ENCODE data around the gene CACNA2D4. TPM values are rescaled to one million over a fixed set of nuclear protein-coding genes. Genes with fewer than 3 reads are reported as not detected.

Gene CACNA2D4
- total RNA-seq, 1 donor from 2014 or later = not detected

DNA sequence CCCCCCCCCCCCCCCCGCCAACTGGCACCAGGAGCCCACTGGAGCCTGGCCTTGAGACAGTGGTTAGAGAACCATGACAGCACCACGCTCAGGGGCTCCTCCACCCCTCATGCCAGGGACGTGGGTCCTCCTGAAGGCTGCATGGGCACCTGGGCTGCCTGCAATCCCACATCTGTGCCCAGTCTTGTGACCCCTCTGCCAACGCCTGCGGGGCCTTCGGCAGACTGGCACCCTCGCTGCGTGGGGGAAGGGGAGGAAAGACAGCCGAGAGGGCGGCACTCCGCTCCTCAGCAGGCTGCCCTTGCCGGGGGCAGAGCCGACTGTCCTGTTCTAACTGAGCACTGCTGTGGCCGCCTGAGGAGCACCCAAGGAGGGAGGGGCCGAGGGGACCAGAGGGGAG lies 92.1 kb downstream of the CACNA2D4 start:
- H3K27me3 Mint-ChIP-seq (ENCODE audit: unreplicated experiment) = peaks cover 1% of the 10 kb centered on the region
- no peaks in the 10 kb centered on the region for H3K36me3 Mint-ChIP-seq (ENCODE audit: unreplicated experiment)
- no peak overlapping the region for H3K4me3 Mint-ChIP-seq (ENCODE audit: unreplicated experiment)
- H3K4me1 Mint-ChIP-seq (ENCODE audit: low read depth, unreplicated experiment) = peaks cover 28% of the 10 kb centered on the region
- no peak overlapping the region for H3K27ac Mint-ChIP-seq (ENCODE audit: unreplicated experiment)
- peaks cover 9% of the 10 kb centered on the region for H3K9me3 Mint-ChIP-seq (ENCODE audit: unreplicated experiment)
- TF ChIP-seq, protein P1, sequence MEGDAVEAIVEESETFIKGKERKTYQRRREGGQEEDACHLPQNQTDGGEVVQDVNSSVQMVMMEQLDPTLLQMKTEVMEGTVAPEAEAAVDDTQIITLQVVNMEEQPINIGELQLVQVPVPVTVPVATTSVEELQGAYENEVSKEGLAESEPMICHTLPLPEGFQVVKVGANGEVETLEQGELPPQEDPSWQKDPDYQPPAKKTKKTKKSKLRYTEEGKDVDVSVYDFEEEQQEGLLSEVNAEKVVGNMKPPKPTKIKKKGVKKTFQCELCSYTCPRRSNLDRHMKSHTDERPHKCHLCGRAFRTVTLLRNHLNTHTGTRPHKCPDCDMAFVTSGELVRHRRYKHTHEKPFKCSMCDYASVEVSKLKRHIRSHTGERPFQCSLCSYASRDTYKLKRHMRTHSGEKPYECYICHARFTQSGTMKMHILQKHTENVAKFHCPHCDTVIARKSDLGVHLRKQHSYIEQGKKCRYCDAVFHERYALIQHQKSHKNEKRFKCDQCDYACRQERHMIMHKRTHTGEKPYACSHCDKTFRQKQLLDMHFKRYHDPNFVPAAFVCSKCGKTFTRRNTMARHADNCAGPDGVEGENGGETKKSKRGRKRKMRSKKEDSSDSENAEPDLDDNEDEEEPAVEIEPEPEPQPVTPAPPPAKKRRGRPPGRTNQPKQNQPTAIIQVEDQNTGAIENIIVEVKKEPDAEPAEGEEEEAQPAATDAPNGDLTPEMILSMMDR (IDR thresholded peaks at IDR 0.05; ENCODE audit: partially characterized antibody, unreplicated experiment) = no peak
- no peak for DNase-seq

DNA sequence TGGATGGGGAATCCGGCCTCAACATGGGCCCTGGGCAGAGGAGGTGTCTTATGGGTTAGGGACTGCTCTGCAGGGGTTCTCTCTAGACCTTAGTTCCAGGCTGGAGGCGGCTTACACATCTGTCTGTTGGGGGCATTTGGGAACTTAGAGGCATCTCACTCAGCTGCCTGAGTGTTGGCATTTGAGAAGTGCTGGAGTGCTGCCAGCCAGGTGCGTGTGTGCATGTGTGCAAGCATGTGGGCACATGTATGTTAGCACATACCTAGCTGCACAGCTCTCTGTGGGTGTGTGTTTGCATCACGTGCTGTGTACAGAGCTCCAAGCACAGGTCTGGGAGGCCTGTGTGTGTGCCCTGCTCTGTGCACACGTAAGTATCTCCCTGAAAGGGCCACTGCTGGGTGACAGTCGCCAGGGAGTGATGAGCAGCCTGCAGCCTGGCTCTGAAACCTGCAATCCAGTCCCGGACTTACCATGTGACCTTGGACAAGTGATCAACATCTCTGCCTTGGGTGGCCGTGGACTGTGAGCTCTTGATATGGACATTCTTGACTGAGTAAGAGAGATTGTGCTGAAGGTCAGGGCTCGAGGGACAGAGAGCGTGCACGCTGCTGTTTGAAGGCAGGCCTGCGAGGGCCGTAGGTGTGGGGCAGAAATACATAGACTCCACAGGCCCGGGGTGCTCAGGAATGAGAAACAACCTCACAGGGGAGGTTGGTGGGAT lies 92.9 kb downstream of the CACNA2D4 start:
- no peak overlapping the region for H3K27ac Mint-ChIP-seq (ENCODE audit: unreplicated experiment)
- H3K4me3 Mint-ChIP-seq (ENCODE audit: unreplicated experiment) = no peak overlapping the region
- no peak for DNase-seq
- H3K36me3 Mint-ChIP-seq (ENCODE audit: unreplicated experiment) = no peaks in the 10 kb centered on the region
- peaks cover 33% of the 10 kb centered on the region for H3K4me1 Mint-ChIP-seq (ENCODE audit: low read depth, unreplicated experiment)
- H3K27me3 Mint-ChIP-seq (ENCODE audit: unreplicated experiment) = peaks cover 3% of the 10 kb centered on the region
- H3K9me3 Mint-ChIP-seq (ENCODE audit: unreplicated experiment) = peaks cover 10% of the 10 kb centered on the region
- TF ChIP-seq, protein P1 (IDR thresholded peaks at IDR 0.05; ENCODE audit: partially characterized antibody, unreplicated experiment) = no peak

DNA sequence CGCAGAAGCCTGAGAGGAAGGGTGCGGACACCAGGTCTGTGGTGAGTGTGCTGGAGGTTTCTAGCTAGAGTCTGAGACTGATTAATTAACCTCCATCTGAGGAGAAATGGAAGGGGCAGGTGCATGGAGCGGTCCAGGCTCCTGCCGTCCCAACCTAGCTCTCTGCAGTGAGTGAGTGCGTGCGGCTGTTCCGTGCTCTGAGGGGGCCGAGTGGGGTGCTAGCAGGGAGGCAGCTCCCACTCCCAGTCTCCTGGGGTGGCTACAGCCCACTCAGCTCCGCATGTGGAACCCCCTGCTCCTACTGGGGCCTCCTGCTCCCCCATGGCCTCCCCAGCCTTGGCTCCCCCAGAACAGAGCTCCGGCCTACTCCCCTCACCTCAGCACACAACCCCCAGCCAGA lies 95.2 kb downstream of the CACNA2D4 start:
- no peak for DNase-seq
- peaks cover 20% of the 10 kb centered on the region for H3K9me3 Mint-ChIP-seq (ENCODE audit: unreplicated experiment)
- TF ChIP-seq, protein P1 (IDR thresholded peaks at IDR 0.05; ENCODE audit: partially characterized antibody, unreplicated experiment) = no peak
- H3K4me3 Mint-ChIP-seq (ENCODE audit: unreplicated experiment) = peak overlapping the region; percentile 74
- H3K4me1 Mint-ChIP-seq (ENCODE audit: low read depth, unreplicated experiment) = peaks cover 36% of the 10 kb centered on the region
- no peaks in the 10 kb centered on the region for H3K36me3 Mint-ChIP-seq (ENCODE audit: unreplicated experiment)
- H3K27me3 Mint-ChIP-seq (ENCODE audit: unreplicated experiment) = peaks cover 10% of the 10 kb centered on the region
- peak overlapping the region; percentile 34 for H3K27ac Mint-ChIP-seq (ENCODE audit: unreplicated experiment)

DNA sequence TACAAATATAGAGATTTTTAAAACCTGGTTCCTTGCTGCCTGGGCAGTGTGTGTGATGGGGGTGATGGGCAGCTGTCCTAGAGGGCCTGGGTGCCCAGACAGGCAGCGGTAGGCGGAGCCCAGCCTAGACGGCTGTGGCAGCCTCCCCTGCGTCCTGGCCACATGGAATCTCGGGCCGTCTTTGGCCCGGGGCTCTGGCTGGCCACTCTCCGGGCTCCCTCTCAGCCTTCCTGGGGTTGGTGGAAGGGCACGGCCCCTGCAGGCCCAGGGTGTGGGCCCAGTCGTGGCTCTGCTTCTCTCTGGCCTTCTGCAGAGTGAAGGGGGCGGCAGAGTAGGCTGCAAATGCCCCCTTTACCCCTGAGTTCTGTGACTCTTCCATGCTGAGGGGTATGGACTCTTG lies 95.8 kb downstream of the CACNA2D4 start:
- Mint-ChIP-seq H3K36me3 (ENCODE audit: unreplicated experiment) (no peaks in the 10 kb centered on the region), H3K9me3 (ENCODE audit: unreplicated experiment) (peaks cover 20% of the 10 kb centered on the region), H3K4me3 (ENCODE audit: unreplicated experiment) (peak overlapping the region; percentile 74), H3K27ac (ENCODE audit: unreplicated experiment) (peak overlapping the region; percentile 34), H3K4me1 (ENCODE audit: low read depth, unreplicated experiment) (peaks cover 35% of the 10 kb centered on the region), H3K27me3 (ENCODE audit: unreplicated experiment) (peaks cover 10% of the 10 kb centered on the region)
- TF ChIP-seq, protein P1 (IDR thresholded peaks at IDR 0.05; ENCODE audit: partially characterized antibody, unreplicated experiment) = no peak
- DNase-seq = no peak

DNA sequence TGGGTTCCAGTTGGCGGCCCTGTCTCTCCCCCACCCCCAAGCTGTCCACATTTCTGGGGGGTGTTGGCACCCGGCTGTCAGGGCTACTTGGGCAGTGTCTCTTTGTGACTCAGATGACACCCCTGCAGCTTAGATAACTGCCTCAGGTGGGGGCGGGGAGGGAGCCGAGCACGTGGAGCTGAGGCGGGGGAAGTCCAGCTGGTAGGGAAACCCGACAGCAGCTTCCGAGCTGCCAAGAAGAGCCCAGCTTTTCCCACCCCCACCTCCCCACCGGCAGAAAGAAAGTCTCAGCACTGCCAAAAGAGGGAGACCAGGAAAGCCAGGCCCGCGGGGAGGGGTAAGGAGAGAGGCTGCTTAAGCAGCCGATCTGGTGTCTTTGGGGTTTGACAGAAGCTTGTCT lies 96.6 kb downstream of the CACNA2D4 start:
- H3K4me1 Mint-ChIP-seq (ENCODE audit: low read depth, unreplicated experiment) = peaks cover 33% of the 10 kb centered on the region
- DNase-seq = no peak
- H3K27ac Mint-ChIP-seq (ENCODE audit: unreplicated experiment) = peak overlapping the region; percentile 17
- peaks cover 9% of the 10 kb centered on the region for H3K27me3 Mint-ChIP-seq (ENCODE audit: unreplicated experiment)
- TF ChIP-seq, protein P1 (IDR thresholded peaks at IDR 0.05; ENCODE audit: partially characterized antibody, unreplicated experiment) = no peak
- H3K9me3 Mint-ChIP-seq (ENCODE audit: unreplicated experiment) = peaks cover 20% of the 10 kb centered on the region
- H3K4me3 Mint-ChIP-seq (ENCODE audit: unreplicated experiment) = no peak overlapping the region
- H3K36me3 Mint-ChIP-seq (ENCODE audit: unreplicated experiment) = no peaks in the 10 kb centered on the region
